GM18861 (cell line): ENCODE measurements around the gene ALDH1A1.

ENCODE experiments used
- ATAC-seq: cut with Tn5 transposase; IDR thresholded peaks from one replicate; pipeline ENCODE4 v1.9.1; 2021; ENCODE audit not compliant: unreplicated experiment

The ALDH1A1 gene

DNA sequence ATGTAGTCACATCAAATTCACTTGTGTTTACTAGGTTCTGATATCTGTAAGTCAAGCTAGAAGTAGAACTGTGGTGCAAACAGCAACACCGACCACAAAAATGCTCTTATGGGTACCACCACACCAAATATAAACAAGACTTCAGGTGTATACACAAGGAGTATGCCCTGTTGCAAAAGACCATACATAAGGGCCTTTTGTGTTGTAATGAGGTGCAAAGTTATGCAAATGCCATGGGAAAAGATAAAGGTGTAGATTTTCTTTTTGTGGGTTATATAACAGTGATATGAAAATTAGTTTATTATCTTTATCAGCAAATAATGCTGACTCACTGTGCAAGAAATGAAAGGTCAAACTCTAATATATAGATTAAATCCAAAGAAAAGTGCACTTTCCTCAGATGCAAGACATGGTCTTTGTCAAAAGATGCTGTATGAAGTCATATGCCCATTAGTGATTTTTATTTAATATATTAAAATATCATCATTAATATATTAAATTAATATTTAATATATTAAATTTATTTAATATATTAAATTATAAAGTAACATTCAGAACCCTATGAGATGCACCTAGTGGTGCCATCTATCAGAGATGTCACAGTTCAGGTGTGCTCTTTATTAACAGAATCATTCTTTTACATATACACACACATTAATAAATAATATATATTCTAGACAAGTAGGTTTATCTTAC is 26.7 kb upstream of the ALDH1A1 start:
- ATAC-seq, result no peak

DNA sequence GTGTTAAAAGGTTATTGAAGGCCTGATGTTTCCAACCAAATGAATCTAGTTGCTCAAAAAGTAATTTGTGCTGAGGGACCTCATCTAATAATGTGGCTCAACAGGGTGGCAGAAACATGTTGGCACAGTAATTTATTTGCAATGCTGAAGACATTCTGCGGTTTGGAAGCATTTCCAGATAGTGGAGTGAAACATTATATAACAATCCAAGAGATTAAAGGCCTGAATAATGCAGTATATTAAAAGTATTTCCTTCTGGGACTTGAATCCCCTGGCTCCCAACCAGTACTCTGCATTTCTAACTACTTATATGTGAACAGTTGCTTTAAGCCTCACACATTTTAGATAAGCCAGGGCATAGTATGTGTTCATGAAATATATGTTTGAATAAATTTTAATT is 25.9 kb upstream of the ALDH1A1 start:
- no peak for ATAC-seq

DNA sequence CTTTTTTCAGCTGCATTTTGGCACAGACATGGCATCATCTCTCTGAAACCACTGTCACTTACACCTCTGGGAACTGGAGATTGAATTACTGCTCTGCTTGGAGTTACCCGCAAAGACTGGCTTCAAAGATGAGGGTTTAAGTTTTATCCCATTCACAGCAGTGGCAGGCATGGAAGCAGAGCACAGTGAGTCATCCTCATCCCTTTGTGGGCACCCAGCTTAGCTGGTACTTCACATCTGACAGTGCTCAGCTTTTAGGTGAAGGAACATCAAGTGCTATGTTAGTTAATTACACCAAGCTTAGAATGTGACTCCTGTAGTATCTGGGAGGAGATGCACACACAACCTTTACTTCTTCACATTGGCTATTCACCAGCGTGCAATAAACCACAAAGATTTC is 24.8 kb upstream of the ALDH1A1 start:
- ATAC-seq, result no peak

- no peak for ATAC-seq
Measured at GRCh38 chr9:72974501-72974900, 21.6 kb upstream of the ALDH1A1 start.

- ATAC-seq, result no peak
Measured at GRCh38 chr9:72972636-72973035, 19.8 kb upstream of the ALDH1A1 start.

GRCh38 chr9:72971411-72971810 is 18.6 kb upstream of the ALDH1A1 start:
- ATAC-seq, result no peak

- no peak for ATAC-seq
Measured at GRCh38 chr9:72960446-72960845, 7.6 kb upstream of the ALDH1A1 start.

GRCh38 chr9:72958485-72959281 is 5.8 kb upstream of the ALDH1A1 start:
- ATAC-seq, result no peak

DNA sequence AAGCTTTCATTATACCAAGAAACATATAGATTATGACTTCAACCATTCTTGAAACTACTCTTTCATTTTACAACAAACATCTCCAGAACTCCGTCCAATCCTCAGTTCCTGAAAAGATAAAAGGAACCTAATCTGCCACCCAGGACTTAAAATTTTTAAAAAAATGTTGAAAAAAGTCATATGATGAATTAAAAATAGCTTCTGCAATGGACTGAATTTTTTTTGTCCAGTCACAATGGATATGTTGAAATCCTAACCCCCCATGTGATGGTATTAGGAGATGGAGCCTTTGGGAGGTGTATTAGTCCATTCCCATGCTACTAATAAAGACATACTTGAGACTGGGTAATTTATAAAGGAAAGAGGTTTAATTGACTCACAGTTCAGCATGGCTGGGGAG is 2.7 kb upstream of the ALDH1A1 start:
- ATAC-seq, result no peak

- ATAC-seq, result no peak
Measured at GRCh38 chr9:72955126-72955455, 2.2 kb upstream of the ALDH1A1 start.

DNA sequence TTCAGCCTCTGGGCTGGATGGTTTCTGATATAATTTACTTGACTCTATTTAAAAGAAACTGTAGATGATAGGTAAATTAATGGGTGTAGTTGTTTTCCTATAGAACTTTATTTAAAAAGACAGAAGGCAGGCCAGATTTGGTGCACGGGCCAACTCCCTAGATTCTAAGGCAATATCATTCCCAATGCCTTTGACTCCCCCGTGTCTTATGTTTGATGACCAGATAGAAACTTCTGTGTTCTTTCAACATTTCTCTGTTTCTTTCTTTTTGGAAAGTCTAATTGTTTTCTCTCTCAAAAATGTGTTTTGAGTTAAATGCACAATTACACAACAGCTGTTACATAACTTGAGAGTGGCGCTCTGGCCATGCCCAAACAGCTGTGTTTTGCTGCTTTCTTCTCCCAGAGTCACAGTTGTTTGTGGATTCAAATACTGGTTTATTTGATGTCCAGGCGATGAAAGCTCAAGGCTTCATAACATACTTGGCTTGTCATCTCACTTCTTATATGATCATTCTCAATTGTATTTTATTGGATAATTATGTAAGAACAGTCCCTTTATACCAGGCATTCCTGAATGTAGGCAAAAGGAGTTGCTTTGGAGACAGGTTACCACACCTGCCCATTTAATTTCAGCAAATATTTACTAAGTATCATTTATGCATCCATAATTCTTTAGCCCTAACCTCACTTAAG is 1.7 kb upstream of the ALDH1A1 start:
- no peak for ATAC-seq

DNA sequence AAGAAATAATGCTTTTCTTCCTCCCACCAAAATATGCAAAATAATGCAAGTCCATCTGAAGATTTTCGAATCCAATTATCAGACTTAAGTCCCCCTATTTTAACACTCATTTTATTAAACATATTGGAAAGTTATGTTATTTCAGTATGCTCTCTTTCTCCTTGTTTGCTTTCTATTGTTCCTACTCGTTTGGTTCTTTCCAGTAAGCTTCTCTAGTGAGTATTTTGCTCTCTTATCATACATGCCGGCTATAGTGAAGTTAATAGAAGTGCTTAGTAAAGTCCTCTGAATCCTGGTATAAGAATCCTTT is 517 bp downstream of the ALDH1A1 start:
- ATAC-seq, result no peak

GRCh38 chr9:72951520-72952380 is 1.1 kb downstream of the ALDH1A1 start:
- no peak for ATAC-seq

DNA sequence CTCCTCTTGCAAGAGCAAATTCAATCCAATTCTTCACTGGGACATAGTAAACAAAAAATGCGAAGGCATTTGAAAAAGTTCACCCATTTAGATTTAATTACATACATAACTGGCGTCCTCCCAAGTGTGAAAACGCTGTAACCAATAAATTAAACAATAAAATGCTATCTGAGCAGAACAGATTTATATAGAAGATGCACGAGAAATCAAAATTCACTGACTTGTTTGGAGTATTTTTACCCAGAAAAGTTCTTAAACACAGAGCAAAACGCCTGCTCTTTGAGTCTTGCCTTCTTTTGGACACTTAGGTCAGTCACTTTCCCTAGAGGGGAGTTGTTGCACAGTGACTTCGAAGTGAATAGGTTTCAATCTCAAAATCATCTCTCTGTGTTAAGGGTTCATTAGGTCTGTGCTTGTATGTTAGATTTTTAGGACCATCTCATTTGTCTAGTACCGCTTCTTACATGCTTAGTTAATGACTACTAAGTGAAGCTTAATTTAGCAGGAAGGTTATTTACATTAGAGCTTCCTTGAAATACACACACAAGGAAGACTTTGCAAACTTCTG is 1.9 kb downstream of the ALDH1A1 start:
- no peak for ATAC-seq

GRCh38 chr9:72949918-72950325 is 2.9 kb downstream of the ALDH1A1 start:
- no peak for ATAC-seq

DNA sequence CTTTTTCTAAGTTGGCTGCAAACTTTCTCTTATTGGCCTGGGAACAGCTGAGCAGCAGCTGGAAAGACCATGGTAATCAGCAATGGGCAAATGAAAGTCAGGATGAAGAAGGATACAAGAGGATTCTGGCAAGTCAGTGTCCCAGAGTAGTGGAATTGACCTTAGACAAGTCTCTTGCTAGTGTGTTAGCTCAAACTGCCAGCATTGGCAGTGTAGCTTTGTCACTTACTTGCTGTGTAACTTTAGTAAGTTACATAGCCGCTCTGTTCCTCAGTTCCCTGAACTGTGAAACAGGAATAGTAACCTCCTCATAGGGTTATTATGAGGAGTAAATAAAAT is 3.6 kb downstream of the ALDH1A1 start:
- ATAC-seq, result no peak

DNA sequence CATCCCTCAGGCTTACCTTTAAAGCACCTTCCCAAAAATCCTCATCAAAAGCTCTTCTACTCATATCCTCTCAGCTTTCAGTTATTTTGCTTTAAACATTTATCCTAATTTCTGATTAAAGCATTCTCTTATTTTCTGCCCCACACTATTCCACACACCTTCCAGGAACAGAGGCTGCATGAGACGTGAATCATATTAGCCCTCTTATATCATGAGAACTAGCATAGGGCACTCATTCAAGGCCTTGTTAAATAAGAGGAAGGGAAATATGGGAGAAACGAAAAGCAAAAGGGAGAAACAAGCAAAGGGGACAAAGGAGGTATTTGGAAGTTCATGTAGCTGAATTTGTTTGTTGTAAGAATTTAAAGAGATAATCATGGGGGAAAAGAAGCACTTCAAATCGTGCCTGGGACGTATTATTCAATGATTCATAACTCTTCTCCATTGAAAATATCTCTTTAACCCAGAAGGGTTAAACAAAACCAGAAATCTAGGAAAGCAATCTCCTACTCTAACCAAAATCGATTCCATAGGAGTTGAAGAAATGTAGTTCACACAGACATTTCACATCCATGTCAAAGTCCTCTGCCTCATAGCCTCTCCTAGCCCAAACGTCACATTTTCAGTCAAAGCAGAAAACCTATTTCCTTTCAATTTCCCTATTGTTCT is 4.1 kb downstream of the ALDH1A1 start:
- ATAC-seq, result no peak

GRCh38 chr9:72947984-72948465 is 4.8 kb downstream of the ALDH1A1 start:
- no peak for ATAC-seq

DNA sequence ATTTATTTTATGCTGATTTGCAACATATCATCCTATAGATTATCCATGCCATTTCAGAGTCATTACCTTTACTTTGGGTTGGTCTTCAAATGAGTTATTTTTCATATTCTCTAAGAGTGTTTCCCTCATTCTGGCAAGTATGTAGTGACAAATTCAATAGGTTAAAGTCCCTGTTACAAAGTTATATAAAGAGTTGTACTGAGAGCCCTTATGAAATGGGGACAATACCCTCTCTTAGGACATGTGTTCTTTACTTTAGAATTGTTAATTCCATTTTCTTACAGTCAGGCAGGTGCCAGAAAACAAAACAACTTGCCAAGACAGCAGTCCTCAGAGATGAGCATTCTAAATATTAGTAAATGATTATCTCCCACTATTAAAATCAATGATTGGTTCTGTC is 6.0 kb downstream of the ALDH1A1 start:
- ATAC-seq, result no peak

DNA sequence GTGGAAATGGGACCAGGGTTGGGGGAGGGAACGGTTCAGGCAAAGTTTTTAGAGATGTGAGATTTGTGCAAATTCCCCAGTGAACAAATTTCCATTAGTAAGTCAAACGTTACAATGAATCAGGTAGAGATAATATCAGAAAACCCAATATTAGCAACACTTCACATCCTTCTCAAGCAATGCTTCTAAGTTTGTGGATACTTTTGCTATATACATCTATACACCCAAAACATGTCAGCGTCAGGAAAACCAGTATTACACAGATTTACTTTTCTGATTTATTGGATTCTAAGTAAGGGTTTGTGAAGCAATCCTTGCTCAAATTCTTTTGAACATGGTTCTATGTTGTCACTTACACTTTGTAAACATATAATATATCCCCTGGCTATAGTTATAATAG is 6.5 kb downstream of the ALDH1A1 start:
- ATAC-seq, result no peak

DNA sequence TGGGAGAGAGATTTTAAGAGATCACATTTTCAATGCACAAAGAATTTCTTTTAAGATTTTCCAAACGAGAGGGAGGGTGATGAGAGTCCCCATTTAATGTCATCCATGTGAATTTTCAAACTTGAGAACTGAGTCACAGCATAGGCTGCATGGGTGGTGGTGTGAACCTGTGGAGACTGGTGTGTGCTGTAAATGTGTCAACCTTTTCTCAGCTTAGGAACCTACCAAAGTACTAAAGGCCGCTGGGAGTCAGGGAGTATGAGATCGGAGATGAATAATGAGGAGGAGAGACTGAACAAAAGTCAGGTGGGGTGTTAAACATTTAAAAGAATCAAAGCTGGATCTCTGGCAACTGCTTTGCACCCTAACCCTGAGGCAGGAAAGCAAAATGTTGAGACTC is 7.5 kb downstream of the ALDH1A1 start:
- ATAC-seq, result no peak
